CD8-positive, alpha-beta memory T cell (primary cell): ENCODE results near the gene NAT8L. TPM values are rescaled to one million over a fixed set of nuclear protein-coding genes. Genes with fewer than 3 reads are reported as not detected.
"Not testable (repeated sequence)": the region's sequence is repeated elsewhere in the genome, so short reads cannot be mapped to it uniquely, and the experiment has no call there.

Experiments
- CTCF ChIA-PET: fragments of 350-600 bp; sonication (Branson Sonifier 250); formaldehyde crosslinking; loops from one replicate; lab custom pipeline; 2021; ENCODE audit warnings: antibody characterized with exemption; lab: Charles Lee
- POLR2A ChIA-PET: fragments of 350-600 bp; sonication (Branson Sonifier 250); formaldehyde crosslinking; loops from one replicate; lab custom pipeline; 2021; ENCODE audit warnings: antibody characterized with exemption; lab: Charles Lee
- DNase-seq, 5 donors: peaks; one replicate each; pipeline versions ENCODE4 v3.0.0 to v3.0.0-alpha.2; 2020 to 2022; ENCODE audit warnings: mixed read lengths in 1 of 5
- H3K27ac ChIP-seq: one replicate; pipeline ENCODE4 v1.7.0; 2013; ENCODE audit warnings: low read depth, mild to moderate bottlenecking, low read length, moderate library complexity
- H3K27me3 ChIP-seq: 2 replicates; pipeline ENCODE4 v1.7.0; 2013; ENCODE audit warnings: low read length, mild to moderate bottlenecking; ENCODE audit not compliant: insufficient read depth, poor library complexity, severe bottlenecking
- H3K36me3 ChIP-seq: 2 replicates; pipeline ENCODE4 v1.7.0; 2013; ENCODE audit warnings: mild to moderate bottlenecking, low read length, moderate library complexity; ENCODE audit not compliant: insufficient read depth
- H3K4me1 ChIP-seq: 2 replicates; pipeline ENCODE4 v1.7.0; 2013; ENCODE audit warnings: mild to moderate bottlenecking, low read length, moderate library complexity; ENCODE audit not compliant: insufficient read depth
- H3K4me3 ChIP-seq: 2 replicates; pipeline ENCODE4 v1.7.0; 2013; ENCODE audit warnings: mild to moderate bottlenecking, low read length
- H3K9me3 ChIP-seq: 2 replicates; pipeline ENCODE4 v1.7.0; 2013; ENCODE audit warnings: mild to moderate bottlenecking, low read length
- H3K27ac Mint-ChIP-seq, 8 donors: one replicate each; pipeline ENCODE4 v1.8.0; 2020 to 2021; ENCODE audit warnings: mixed read lengths in 8 of 8, mild to moderate bottlenecking in 6 of 8, inconsistent platforms in 3 of 8, moderate library complexity in 3 of 8
- H3K27me3 Mint-ChIP-seq, 2 donors: one replicate each; pipeline ENCODE4 v1.8.0; 2020 to 2021; ENCODE audit warnings: mixed read lengths in 2 of 2, mild to moderate bottlenecking in 1 of 2, moderate library complexity in 1 of 2
- H3K36me3 Mint-ChIP-seq, 3 donors: one replicate each; pipeline ENCODE4 v1.8.0; 2020 to 2021; ENCODE audit warnings: mixed read lengths in 3 of 3, inconsistent platforms in 1 of 3, mild to moderate bottlenecking in 1 of 3
- H3K4me1 Mint-ChIP-seq, 3 donors: one replicate each; pipeline ENCODE4 v1.8.0; 2020 to 2021; ENCODE audit warnings: mixed read lengths in 3 of 3, inconsistent platforms in 1 of 3, mild to moderate bottlenecking in 1 of 3
- H3K4me3 Mint-ChIP-seq, 7 donors: one replicate each; pipeline ENCODE4 v1.8.0; 2020 to 2021; ENCODE audit warnings: mixed read lengths in 7 of 7, mild to moderate bottlenecking in 6 of 7, moderate library complexity in 4 of 7, inconsistent platforms in 2 of 7
- H3K9me3 Mint-ChIP-seq, 5 donors: one replicate each; pipeline ENCODE4 v1.8.0; 2020 to 2022; ENCODE audit warnings: mixed read lengths in 5 of 5, mild to moderate bottlenecking in 3 of 5, moderate library complexity in 2 of 5, inconsistent platforms in 1 of 5
- polyA plus RNA-seq: library from polyadenylated mRNA; unstranded; fragments of 300-500 nt; fragmentation: Illumina TruSeq; gene quantifications from one replicate; pipeline ENCODE4 v1.2.3, GENCODE V29; 2021
- total RNA-seq, 2 experiments: library from RNA; stranded (reverse); gene quantifications; one replicate each; pipeline ENCODE4 v1.2.3, GENCODE V29; 2021

Gene NAT8L
- total and polyA plus RNA-seq, 3 experiments from 2014 or later = 0.42 to 0.55 TPM; not detected in 1

- H3K9me3 Mint-ChIP-seq, H3K27ac ChIP-seq, H3K36me3 ChIP-seq, H3K4me3 ChIP-seq, CTCF ChIA-PET, H3K27ac Mint-ChIP-seq, DNase-seq, H3K4me1 Mint-ChIP-seq, POLR2A ChIA-PET, H3K9me3 ChIP-seq, H3K4me1 ChIP-seq, H3K27me3 ChIP-seq, H3K36me3 Mint-ChIP-seq, H3K4me3 Mint-ChIP-seq: not testable (repeated sequence)
- peaks cover 13 to 51% of the 10 kb centered on the region in 2 donors for H3K27me3 Mint-ChIP-seq
Measured at GRCh38 chr4:2031161-2031560, 28.0 kb upstream of the NAT8L start.

GRCh38 chr4:2036327-2036726 lies 22.8 kb upstream of the NAT8L start:
- no peak for DNase-seq
- Mint-ChIP-seq H3K36me3 (peaks cover 0 to 1% (median 0%) of the 10 kb centered on the region in 3 donors), H3K27ac (no peak overlapping the region), H3K4me3 (no peak overlapping the region), H3K4me1 (peaks cover 2 to 5% (median 5%) of the 10 kb centered on the region in 3 donors), H3K27me3 (peaks cover 26 to 49% of the 10 kb centered on the region in 2 donors), H3K9me3 (no peaks in the 10 kb centered on the region)
- ChIA-PET POLR2A (no interaction called here), CTCF (no interaction called here)
- Histone ChIP-seq H3K36me3 (no peaks in the 10 kb centered on the region), H3K4me3 (no peak overlapping the region), H3K4me1 (peaks cover 3% of the 10 kb centered on the region), H3K27me3 (peaks cover 3% of the 10 kb centered on the region), H3K9me3 (no peaks in the 10 kb centered on the region), H3K27ac (no peak overlapping the region)

GRCh38 chr4:2036866-2037265 lies 22.3 kb upstream of the NAT8L start:
- Mint-ChIP-seq H3K27me3 (peaks cover 28 to 51% of the 10 kb centered on the region in 2 donors), H3K4me3 (no peak overlapping the region), H3K9me3 (no peaks in the 10 kb centered on the region), H3K4me1 (peaks cover 2 to 8% (median 5%) of the 10 kb centered on the region in 3 donors), H3K27ac (no peak overlapping the region), H3K36me3 (peaks cover 0 to 1% (median 0%) of the 10 kb centered on the region in 3 donors)
- ChIA-PET POLR2A (no interaction called here), CTCF (no interaction called here)
- Histone ChIP-seq H3K4me3 (no peak overlapping the region), H3K9me3 (no peaks in the 10 kb centered on the region), H3K4me1 (peaks cover 5% of the 10 kb centered on the region), H3K36me3 (no peaks in the 10 kb centered on the region), H3K27ac (no peak overlapping the region), H3K27me3 (peaks cover 7% of the 10 kb centered on the region)
- no peak for DNase-seq

- H3K4me3 ChIP-seq = no peak overlapping the region
- ChIA-PET POLR2A (interaction anchor here (0.7 kb wide), 1 partner anchor 31 kb away, joined by 3 read pairs; no protein-coding TSS in a partner anchor), CTCF (no interaction called here)
- Mint-ChIP-seq H3K27me3 (peaks cover 22 to 35% of the 10 kb centered on the region in 2 donors), H3K27ac (no peak overlapping the region), H3K4me3 (peak overlapping the region in 4 of 7 donors; percentile 7 to 84 (median 62)), H3K9me3 (no peaks in the 10 kb centered on the region), H3K4me1 (peaks cover 4 to 12% (median 5%) of the 10 kb centered on the region in 3 donors), H3K36me3 (peaks cover 0 to 1% (median 0%) of the 10 kb centered on the region in 3 donors)
- H3K27me3 ChIP-seq = peaks cover 7% of the 10 kb centered on the region
- no peaks in the 10 kb centered on the region for H3K9me3 ChIP-seq
- no peak overlapping the region for H3K27ac ChIP-seq
- no peaks in the 10 kb centered on the region for H3K36me3 ChIP-seq
- DNase-seq = peak in 1 of 5 donors; percentile 8
- H3K4me1 ChIP-seq = peaks cover 5% of the 10 kb centered on the region
Measured at GRCh38 chr4:2040391-2041238, 18.5 kb upstream of the NAT8L start.

GRCh38 chr4:2041239-2042130 lies 17.6 kb upstream of the NAT8L start:
- H3K27ac Mint-ChIP-seq = peak overlapping the region in 3 of 8 donors; percentile 29 to 84 (median 47)
- peak overlapping the region; percentile 65 to 92 (median 79) for H3K4me3 Mint-ChIP-seq
- Histone ChIP-seq H3K27me3 (peaks cover 7% of the 10 kb centered on the region), H3K4me1 (peaks cover 5% of the 10 kb centered on the region), H3K27ac (no peak overlapping the region), H3K4me3 (peak overlapping the region; percentile 74), H3K36me3 (no peaks in the 10 kb centered on the region), H3K9me3 (no peaks in the 10 kb centered on the region)
- H3K36me3 Mint-ChIP-seq = peaks cover 0 to 1% (median 0%) of the 10 kb centered on the region in 3 donors
- ChIA-PET POLR2A (interaction anchor here (0.7 kb wide), 1 partner anchor 32 kb away, joined by 3 read pairs; no protein-coding TSS in a partner anchor), CTCF (interaction anchor here (0.6 kb wide), 1 partner anchor 60 kb away, joined by 3 read pairs; no protein-coding TSS in a partner anchor)
- H3K4me1 Mint-ChIP-seq = peaks cover 4 to 12% (median 5%) of the 10 kb centered on the region in 3 donors
- peak; percentile 69 to 87 (median 74) for DNase-seq
- H3K9me3 Mint-ChIP-seq = no peaks in the 10 kb centered on the region
- peaks cover 24 to 31% of the 10 kb centered on the region in 2 donors for H3K27me3 Mint-ChIP-seq

- DNase-seq = peak in 4 of 5 donors; percentile 32 to 61 (median 36)
- Histone ChIP-seq H3K9me3 (no peaks in the 10 kb centered on the region), H3K27ac (no peak overlapping the region), H3K4me3 (no peak overlapping the region), H3K4me1 (peaks cover 5% of the 10 kb centered on the region), H3K27me3 (peaks cover 7% of the 10 kb centered on the region), H3K36me3 (no peaks in the 10 kb centered on the region)
- Mint-ChIP-seq H3K27me3 (peaks cover 16 to 23% of the 10 kb centered on the region in 2 donors), H3K27ac (peak overlapping the region in 1 of 8 donors; percentile 44), H3K36me3 (peaks cover 0 to 1% (median 0%) of the 10 kb centered on the region in 3 donors), H3K9me3 (no peaks in the 10 kb centered on the region), H3K4me3 (peak overlapping the region; percentile 65 to 85 (median 79)), H3K4me1 (peaks cover 4 to 12% (median 5%) of the 10 kb centered on the region in 3 donors)
- ChIA-PET CTCF (interaction anchor here (0.7 kb wide), 1 partner anchor 29 kb away, joined by 3 read pairs; no protein-coding TSS in a partner anchor), POLR2A (no interaction called here)
Measured at GRCh38 chr4:2042204-2042946, 16.8 kb upstream of the NAT8L start.

GRCh38 chr4:2042947-2043395 lies 16.2 kb upstream of the NAT8L start:
- Mint-ChIP-seq H3K4me3 (peak overlapping the region; percentile 54 to 85 (median 72)), H3K27me3 (peaks cover 19 to 23% of the 10 kb centered on the region in 2 donors), H3K4me1 (peaks cover 4 to 12% (median 5%) of the 10 kb centered on the region in 3 donors), H3K36me3 (peaks cover 0 to 1% (median 0%) of the 10 kb centered on the region in 3 donors), H3K9me3 (no peaks in the 10 kb centered on the region), H3K27ac (peak overlapping the region in 2 of 8 donors; percentile 27 to 44)
- Histone ChIP-seq H3K4me3 (no peak overlapping the region), H3K9me3 (no peaks in the 10 kb centered on the region), H3K36me3 (no peaks in the 10 kb centered on the region), H3K27me3 (peaks cover 7% of the 10 kb centered on the region), H3K27ac (no peak overlapping the region), H3K4me1 (peaks cover 5% of the 10 kb centered on the region)
- ChIA-PET POLR2A (no interaction called here), CTCF (interaction anchor here (0.7 kb wide), 1 partner anchor 29 kb away, joined by 3 read pairs; no protein-coding TSS in a partner anchor)
- DNase-seq = no peak
